Pons (tissue), 1 donor: Measurements from ENCODE around the gene CD151.
A peak's percentile ranks its signal among the peaks of the same experiment; 100 is the strongest.

Experiments
- DNase-seq: peaks from one replicate; pipeline ENCODE4 v3.0.0-alpha.2; 2016; ENCODE audit warnings: low spot score

The CD151 gene

DNA sequence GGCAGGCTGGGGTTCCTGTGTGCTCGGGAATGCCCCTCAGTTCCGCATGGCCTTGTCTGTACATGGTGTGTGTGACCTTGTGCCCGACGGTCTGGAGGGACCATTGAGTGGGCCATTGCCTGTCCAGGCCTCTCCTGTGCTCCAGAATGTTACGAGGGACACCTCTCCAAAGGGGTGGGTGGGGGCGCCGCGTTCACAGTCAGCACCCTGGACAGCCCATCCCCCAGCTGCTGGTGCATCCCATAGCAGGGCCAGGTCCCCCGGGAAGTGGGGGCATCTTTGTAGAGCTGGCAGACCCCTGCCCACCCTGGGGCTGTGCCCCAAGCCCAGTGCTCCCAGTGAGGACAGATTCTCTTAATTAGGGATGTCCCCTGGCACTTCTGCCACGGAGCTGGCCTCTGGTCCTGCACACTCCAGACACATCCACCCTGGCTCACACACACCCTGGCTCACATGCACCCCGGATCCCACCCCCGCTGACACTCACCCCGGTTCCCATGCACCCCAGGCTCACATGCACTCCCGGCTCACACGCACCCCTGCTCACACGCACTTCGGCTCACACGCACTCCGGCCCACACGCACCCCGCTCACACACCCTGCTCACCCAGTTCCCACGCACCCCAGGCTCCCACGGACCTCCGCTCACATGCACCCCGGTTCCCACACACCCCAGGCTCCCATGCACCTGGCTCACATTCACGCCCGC is 25.5 kb downstream of the CD151 start:
- DNase-seq, result no peak

DNA sequence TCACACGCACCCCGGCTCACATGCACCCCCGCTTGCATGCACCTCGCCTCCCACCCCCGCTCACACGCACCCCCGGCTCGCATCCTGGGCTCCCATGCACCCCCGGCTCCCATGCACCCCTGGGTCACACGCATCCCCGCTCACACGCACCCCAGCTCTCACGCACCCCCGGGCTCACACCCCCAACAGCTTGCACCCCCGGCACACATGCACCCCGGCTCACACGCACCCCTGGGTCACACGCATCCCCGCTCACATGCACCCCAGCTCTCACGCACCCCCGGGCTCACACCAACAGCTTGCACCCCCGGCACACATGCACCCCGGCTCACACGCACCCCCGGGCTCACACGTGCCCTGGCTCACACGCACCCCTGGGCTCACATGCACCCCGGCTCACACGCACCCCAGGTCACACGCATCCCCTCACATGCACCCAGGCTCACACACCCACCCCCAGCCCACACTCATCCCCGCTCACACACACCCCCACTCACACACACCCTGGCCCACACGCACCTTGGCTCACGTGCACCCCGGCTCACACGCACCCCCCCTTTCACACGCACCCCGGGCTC is 26.1 kb downstream of the CD151 start:
- DNase-seq, result no peak

DNA sequence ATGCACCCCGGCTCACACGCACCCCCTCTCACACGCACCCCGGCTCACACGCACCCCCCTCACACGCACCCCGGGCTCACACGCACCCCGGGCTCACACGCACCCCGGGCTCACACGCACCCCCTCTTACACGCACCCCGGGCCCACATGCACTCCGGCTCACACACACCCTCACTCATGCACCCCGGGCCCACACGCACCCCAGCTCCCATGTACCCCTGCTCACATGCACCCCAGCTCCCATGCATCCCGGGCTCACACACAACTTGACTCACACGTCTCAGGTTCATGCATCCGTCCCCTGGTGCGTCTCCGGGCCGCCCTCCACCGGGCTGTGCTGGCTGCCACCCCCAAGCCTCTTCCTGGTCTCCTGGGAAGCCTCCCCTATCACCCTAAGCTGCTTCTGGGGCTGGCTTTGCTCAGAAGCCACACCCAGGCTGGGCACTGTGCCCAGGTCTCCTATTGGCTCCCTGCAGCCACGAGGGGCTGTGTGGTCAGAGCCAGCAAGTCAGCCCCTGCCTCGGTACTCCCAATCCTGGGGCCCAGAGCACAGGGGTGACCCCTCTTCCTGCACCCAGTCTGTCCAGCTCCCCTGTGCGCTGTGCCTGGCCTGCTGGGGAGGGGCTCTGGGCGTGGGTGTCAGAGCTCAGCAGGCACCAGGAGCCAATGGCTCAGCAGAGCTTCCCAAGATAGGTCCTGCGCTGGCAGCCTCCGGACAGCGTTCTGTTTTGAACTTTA is 26.8 kb downstream of the CD151 start:
- peak; percentile 53 for DNase-seq

DNA sequence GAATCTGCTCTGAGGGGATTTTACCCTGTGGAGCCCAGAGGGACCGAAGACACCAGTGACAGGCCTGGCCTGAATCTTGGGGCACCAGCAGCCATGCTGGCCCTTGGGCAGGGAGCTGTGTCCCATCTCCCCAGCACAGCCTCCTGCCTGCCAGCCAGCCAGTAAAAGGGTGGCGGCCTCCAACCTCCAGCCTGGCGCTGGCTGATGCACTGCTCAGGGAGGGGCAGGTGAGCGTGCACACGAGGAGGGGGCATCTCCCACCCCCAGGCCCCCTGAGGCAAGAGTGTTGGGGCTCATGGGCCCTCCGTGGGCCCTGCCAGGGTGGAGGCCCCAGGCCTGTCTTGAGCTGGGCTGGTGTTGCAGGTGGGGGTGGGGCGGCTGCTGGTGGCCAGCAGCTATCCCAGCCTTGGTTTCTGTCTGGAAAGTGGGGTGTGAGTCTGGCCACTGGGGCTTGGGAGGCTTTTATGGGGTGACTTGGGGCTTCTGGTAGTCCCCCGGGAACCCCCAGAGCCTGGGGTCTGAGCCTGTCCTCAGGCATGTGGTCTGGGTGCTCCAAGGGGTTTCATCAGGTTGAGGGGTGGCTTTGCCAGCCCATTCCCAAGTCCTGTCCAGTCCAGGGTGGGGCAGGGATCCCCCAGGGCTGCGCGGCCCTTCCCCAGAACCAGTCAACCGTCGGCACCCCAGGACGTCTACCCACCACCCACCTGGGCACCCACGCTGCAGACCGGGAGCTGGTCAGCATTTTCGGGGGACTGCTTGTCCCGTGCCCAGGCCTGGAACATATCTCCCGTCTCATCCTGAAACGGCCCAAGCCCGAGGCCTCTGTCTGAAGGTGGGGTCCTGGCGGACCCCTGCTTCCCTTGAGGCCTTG is 27.7 kb downstream of the CD151 start:
- DNase-seq, result no peak

DNA sequence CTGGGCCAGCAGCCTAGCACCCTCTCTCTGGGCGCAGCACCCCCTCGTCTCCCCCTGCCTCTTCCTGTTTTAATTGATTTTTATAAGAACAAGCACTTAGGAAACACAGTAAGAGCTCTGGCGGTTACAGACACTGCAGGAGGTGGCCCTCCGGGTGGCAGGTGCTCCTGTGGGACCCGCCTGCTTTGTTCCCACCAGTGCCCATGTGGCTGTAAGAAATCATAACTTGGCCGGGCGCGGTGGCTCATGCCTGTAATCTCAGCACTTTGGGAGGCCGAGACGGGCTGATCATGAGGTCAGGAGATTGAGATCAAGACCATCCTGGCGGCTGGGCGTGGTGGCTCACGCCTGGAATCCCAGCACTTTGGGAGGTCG is 28.3 kb downstream of the CD151 start:
- DNase-seq, result no peak

DNA sequence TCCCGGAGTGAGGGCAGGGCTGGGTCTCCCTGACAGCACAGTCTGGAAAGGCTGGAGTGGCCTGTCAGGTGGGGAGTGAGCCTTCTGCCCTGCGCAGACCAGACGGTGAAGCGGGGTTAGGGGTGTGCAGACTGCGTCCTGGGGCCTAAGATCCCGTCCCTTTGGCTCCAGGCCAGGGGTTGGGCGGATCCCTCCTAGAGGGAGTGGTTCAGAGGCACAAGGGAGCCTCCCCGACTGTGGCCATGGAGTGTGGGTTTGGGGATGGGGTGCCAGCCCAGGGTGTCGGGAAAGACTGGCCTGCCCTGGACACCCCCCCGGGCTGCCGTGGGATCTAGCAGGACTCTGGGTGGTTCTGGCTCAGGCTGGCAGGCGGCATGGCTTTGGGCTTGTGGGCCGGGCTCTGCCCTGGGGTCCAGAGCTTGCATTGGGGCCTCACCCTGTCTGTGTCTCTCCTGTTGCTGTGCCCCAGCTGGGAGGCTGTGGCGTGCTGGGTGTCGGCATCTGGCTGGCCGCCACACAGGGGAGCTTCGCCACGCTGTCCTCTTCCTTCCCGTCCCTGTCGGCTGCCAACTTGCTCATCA is 29.4 kb downstream of the CD151 start:
- no peak for DNase-seq

DNA sequence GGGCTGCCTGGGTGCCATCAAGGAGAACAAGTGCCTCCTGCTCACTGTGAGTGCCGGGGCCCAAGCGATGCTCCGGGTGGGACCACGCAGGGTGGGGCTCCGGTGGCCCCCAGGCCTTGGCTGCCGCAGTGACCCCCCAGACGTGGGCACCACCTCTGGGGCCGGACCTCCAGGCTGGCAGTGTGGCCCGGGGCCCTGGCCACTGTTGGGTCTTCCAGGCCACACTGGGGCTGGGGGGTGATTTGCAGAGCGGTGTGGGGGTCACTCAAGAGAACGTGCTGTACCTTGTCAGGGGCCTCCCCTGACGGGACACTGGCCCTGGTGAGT is 29.9 kb downstream of the CD151 start:
- no peak for DNase-seq

DNA sequence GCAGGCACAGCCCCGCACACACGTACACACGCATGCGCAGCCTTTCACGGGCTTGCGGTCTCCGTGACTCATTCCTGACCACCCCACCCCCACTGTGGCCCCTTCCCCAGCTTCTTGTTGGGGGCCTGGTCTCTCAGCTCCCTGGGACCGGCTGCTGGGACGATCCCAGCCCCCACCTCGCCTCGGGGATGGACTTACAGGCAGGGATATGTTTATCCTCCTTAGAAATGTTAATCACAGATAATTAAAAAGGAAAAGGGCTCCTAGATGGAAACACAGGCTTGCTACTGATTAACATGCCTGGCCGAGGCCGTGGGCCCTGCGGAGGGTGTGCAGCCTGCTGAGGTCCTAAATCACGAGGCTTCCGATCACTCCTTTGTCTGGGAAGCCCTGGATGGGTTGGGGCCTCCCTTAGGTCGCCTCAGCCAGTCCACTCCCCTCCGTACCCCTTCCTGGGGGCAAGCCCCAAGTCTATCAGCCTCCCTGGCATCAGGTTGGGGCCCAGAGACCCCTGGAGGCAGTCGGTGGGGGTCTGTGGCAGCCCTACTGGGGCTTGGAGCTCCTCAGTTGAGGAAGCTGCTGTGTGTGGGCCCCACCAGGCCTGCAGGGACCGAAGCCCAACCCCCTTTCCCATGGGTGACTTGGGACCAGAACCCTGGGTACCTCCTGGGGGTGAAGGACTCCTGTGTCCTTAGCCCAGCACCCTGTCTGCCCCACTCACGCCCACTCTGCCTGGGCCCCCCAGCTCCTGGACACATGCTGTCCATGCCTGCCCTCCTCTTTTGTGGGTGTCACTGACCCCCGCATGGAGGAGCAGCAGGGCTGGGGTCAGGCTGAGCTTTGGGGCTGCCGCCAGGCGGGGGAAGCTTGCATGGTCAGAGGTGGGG is 30.5 kb downstream of the CD151 start:
- no peak for DNase-seq

DNA sequence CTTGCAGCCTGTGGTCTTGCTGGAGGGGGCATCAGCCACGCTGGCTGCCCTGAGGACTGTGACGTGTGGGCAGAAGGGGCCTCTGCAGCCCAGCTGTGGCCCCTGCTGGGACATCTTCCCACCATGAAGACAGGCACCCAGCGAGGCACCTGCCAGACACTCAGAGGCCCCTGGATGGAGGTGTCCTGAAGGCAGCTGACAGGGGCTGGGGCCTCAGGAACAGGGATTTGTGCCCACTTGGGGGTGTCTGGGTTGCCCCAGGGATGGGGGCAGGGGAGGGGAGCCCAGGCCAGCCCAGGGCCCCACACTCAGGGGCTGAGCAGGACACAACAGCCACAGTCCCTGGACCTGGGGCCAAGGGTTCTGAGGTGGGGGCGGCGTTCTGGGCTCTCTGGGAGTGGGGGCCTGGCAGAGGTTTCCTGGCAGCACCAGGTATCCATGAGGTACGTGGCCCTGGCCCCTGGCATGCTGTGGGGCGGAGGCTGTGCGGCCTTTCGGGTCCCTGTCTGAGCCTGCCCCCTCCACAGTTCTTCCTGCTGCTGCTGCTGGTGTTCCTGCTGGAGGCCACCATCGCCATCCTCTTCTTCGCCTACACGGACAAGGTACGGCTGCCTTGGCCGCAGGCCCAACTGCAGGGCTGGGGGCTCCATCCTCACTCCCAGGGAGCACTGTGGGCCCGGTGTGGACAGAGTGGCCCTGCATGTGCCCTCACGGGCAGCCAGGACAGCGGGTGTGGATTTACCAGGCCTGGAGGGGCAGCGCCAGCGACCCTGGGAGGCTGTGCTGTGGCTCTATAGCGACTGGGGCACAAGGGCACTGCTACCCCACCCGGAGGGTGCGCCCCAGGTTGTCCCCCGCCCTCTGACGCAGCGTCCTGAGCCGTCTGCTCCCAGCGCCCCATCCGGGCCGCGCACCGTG is 31.4 kb downstream of the CD151 start:
- no peak for DNase-seq

DNA sequence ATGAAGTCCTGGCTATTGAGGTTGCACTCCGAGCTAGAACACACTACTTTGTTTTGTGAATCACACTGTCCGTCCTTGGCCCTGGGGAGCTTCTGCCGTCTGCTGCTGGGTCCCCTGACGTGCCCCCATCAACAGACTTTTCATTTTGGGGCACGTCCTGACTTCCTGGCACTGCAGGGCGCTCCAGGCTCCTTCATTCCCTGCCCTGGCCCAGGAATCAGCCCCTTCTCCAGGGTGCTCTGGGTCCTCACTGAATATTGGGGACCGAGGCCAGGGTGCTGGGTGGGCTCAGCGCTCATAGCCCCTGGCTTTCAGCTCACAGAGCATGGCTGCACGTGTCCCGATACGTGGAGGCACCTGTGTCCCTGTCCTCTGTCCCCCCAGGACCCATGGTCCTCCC is 32.1 kb downstream of the CD151 start:
- no peak for DNase-seq

DNA sequence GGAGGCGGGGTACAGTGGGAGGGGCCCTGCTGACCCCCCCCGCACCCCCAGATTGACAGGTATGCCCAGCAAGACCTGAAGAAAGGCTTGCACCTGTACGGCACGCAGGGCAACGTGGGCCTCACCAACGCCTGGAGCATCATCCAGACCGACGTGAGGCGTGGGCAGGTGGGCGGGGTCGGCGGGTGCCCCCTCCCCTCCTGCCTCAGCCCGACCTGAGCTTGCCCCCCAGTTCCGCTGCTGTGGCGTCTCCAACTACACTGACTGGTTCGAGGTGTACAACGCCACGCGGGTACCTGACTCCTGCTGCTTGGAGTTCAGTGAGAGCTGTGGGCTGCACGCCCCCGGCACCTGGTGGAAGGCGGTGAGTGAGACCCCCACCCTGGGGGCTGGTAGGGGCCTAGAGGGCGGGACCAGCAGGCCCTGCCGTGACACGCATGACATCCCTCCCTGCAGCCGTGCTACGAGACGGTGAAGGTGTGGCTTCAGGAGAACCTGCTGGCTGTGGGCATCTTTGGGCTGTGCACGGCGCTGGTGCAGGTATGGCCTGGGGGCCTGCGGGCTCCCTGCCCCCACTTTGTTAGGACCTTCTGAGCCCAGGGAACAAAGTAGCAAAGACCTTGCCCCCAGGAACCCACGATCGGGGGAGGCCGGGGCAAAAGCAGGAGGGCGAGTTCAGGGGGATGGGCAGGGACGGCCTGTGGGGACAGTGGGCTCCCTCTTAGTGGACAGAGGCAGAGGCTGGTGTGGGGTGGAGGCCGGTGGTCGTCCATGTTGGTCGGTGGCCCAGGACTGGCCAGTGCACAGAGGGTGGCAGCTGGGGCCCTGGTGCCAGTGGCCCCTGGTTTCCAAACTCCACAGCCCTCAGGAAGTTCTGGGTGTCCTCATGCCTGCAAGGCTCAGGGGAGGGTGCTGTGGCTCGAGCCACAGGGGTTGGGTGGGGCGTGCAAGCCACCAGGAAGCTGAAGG is 33.0 kb downstream of the CD151 start:
- no peak for DNase-seq

DNA sequence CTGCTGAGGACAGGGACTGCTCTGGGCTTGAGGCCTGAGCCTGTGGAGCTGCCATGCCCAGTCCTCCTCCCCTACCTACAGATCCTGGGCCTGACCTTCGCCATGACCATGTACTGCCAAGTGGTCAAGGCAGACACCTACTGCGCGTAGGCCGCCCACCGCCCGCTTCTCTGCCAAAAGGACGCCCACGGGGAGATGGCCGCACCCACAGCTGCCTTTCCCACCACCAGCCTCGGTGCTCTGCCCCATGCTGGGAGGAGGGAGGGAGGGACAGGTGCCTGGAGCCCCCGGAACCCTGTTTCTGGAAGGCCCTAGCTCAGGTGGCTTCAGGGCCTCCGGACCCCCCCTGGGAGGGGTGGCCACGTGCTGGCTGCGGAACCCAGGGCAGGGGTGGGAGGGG is 33.7 kb downstream of the CD151 start:
- DNase-seq, result no peak

DNA sequence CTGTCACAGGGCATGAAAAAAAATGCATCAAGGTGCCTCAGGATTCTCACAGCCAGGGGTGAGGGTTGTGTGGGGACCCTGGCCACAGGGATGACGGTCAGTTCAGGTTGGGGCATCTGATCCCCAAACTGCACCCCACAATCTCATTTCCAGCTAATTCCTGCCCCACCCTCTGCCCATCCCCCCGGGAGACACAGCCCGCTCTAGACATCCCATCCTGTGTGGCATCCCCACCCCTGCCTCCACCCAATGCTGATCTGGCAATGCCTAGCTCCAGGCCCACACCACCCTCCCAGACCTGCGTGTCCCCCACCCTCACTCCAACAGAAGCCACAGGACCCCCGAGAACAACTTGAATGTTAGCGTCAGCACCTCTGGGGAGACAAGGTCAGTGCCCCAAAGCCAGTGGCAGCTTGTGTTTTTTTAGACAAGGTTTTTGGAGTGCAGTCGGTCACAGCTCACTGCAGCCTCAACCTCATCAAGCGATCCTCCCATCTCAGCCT is 35.2 kb downstream of the CD151 start:
- DNase-seq, result no peak

DNA sequence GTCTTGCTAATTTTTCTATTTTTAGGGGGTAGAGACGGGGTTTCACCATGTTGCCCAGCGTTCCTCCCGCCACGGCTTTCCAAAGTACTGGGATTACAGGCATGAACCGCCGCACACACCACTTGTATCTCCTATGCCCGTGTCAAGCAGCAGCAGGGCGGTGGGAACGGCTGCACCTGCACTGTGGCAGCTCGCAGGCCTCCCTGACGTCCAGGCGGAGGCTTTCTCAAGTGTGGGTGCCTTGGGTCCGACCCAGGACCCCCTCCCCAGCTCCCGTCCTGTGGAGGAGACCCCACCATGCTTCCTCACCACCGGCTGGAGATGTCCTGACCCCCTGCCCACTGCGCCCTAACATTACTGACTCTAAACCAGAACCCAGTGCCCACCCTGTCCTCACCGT is 35.6 kb downstream of the CD151 start:
- no peak for DNase-seq

DNA sequence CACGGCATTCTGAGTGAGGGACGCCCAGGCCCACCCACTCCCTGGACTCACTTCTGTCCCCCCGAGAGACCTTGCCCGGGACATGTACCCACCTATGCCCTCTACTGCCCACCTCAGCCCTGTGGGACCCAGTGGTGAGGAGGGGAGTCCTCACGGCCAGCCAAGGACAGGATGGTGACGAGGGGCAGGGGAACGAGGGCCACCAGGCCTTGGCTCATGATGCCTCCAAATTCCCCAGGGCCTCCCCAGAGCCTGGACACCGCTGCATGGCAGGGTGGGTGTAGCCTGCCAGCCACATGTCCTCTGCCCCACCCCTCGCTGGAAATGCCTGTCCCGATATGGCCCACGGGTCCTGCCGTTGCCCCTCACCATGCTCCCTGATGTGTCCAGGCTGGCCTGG is 36.0 kb downstream of the CD151 start:
- no peak for DNase-seq

DNA sequence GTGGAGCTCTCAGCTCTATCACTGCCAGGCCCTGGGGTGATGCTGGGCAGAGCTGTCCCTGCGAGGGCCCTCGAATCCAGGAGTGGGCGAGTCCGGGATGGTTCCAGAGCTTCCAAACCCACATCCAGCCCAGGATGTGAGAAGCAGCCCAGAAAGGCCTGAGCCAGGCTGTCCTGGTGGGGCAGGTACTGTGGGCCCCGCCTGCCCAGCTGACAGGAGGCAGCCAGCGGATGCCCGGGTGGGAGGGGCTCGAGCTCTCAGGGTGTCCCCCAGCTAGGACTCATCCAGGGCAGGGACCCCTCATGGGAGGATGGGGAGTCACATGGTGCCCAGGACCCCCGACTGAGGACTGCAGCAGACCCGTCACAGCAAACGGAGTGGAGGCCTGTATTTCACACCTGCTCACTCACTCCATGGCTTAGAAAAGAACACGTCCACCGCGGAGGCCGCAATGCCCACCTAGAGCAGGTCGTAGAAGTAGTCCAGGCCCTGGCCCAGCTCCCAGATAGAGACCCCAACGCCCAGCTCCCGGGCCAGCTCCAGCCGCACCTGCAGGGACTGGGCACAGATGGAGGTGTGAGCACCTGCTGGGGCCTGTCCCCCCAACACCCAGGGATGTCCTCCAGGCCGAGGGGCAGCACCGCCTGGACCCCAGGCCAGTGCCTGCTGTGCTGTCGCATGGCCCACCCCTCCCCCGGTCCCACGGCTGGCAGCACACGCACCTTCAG is 36.8 kb downstream of the CD151 start:
- no peak for DNase-seq

DNA sequence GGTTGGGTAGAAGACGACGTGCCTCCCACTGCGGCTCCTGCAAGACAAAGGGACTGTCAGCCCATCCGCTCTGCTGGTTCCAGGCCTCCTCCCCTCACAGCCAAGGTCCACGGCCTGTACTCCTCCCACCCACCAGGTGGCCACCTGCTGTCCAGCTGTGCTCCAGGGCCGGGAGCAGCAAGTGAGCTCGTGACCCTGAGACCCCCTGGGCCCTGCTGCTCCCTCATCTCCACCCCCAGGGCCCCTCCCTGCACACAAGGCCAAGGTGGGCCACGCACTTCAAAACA is 37.3 kb downstream of the CD151 start:
- no peak for DNase-seq

DNA sequence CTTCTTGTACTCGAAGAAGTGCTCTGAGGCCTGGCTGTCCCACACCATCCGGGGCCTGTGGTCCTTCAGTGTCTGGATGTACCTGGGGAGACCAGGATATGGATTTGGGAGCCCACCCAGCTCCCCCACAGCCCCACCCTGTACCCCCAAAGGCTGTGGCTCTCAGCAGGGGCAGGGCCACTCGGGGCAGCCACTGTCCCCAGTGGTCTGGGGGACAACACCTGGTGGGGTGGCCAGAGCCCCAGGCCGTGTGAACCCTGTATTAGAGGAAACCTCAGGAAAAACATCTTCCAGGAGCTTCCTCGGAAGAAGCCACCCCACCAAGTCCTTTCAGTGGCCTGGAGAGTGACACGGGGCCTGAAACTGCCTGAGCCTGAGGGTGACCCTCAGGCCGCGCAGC is 37.7 kb downstream of the CD151 start:
- no peak for DNase-seq
